ENCODE data around the gene TMEM132D.

Gene TMEM132D

DNA sequence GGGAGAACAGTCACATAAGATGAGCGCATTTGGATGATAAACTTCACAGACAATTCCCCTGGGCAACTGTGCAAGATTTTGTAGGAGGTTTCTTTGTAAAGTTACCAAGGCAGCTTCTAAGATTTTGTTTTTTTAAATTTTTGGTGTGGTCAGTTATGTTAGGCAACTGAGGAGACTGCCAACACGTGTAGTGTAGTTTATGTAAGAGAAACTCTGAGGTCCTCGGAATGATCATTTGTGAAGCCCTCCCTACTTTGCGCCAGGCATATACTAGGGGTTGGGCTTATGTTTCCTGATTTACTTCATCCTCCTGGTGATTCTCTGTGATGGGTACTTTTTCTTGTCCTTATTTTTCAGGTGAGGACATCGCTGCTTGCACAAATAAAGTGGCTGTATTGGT lies 433.6 kb downstream of the TMEM132D start:
- DNase-seq (ENCODE audit: low spot score): no peak
- no peak for FAIRE-seq

GRCh38 chr12:129467726-129468125 lies 436.1 kb downstream of the TMEM132D start:
- DNase-seq (ENCODE audit: low spot score): no peak
- FAIRE-seq: no peak

DNA sequence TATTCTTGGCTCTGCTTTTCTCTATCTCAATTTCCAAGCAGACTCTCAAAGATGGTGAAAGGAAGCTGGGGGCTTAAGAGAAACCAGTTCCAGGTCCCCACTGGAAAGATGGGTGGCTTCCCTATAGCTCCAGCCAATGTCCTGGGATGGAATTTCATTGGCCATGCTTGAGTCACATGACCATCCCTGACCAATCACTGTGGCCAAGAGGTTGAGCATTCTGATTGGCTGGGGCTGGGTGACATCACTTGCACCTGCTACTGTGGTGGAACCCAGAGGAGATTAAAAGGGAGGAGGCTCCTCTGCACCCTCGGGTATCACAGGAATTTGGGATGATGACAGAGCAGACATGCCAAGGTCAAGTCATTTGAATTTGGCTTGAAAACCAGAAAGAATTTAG lies 436.5 kb downstream of the TMEM132D start:
- FAIRE-seq: no peak
- DNase-seq (ENCODE audit: low spot score): no peak

DNA sequence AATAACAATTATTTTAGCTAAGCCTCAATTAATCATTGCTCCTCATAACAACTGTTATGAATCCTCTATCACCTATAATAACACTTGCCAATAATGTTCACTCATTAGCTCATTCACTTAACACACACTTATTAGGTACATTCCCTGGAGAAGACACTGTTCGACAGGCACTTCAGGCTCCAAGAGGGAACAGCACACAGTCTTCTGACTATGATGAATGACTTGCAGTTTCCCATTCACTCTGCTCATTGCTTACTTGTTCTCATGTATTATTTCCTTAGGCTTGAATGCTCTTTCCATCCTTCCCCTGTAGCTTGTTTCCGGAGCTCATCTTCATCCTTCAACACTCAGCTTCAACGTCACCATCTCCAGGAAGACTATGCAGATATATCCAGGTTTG lies 437.3 kb downstream of the TMEM132D start:
- DNase-seq (ENCODE audit: low spot score) (no peak), FAIRE-seq (no peak)

- FAIRE-seq (no peak), DNase-seq (ENCODE audit: low spot score) (no peak)
These were observed 443.9 kb downstream of the TMEM132D start for GRCh38 chr12:129459886-129460285.

GRCh38 chr12:129446696-129447095 lies 457.1 kb downstream of the TMEM132D start:
- no peak for FAIRE-seq
- no peak for DNase-seq (ENCODE audit: low spot score)

- FAIRE-seq (no peak), DNase-seq (ENCODE audit: low spot score) (no peak)
These were observed 463.5 kb downstream of the TMEM132D start for GRCh38 chr12:129440278-129440677.

DNA sequence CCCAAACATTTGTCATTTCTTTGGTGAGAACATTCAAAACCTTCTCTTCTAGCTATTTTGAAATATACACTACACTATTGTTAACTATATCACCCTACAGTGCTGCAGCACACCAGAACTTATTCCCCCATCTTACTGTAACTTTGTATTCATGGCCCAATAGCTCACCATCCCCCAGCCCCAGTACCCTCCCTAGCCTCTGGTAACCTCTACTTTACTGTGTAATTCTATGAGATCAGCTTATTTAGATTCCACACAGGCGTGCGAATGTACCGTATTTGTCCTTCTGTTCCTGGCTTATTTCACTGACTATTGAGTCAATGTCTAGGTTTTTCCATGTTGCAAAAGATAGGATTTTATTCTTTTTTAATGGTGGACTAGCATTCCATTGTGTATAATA lies 469.0 kb downstream of the TMEM132D start:
- FAIRE-seq (no peak), DNase-seq (ENCODE audit: low spot score) (no peak)

- no peak for FAIRE-seq
These were observed 475.4 kb downstream of the TMEM132D start for GRCh38 chr12:129428240-129428936.

DNA sequence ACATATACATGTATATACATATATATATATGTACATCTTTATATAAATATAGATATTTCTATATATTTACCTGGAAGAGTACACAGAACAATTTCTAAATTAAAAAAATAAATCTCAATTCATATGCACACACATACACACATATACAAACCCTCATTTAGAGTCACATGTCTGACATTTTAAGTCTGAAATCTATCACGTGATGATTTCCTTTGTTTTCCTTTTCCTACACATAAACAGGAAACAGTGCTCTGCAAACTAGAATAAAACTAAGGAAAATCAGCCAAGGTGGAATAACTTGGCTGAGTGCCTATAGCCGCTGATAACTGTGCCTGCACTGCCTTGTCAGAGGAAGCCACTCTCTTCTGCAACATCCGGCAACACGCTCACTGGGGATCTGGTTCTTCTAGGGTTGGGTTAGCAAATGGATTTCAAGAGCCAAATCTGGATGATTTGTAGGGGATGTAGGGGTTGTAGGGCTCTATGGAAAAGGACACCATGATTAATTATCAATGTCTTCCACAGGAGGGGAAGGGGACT lies 480.7 kb downstream of the TMEM132D start:
- DNase-seq (ENCODE audit: low spot score) (no peak), FAIRE-seq (no peak)

More at GRCh38 chr12:129428240-129428936, 475.4 kb downstream of the TMEM132D start:
- no peak for DNase-seq (ENCODE audit: low spot score)

DNA sequence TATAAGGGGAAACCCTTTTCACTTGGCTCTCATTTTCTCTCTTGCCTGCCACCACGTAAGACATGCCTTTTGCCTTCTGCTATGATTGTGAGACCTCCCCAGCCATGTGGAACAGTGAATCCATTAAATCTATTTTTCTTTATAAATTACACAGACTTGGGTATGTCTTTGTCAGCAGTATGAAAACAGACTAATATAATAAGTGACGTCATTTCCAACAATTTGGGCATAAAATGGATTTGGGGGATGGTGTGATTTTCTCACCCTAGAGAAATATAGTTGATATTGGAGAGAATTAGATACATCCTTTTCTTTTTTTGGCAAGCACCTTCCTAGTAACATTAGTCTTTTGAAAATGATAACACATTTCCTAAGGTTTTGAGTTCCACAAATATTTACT lies 490.5 kb downstream of the TMEM132D start:
- DNase-seq (ENCODE audit: low spot score): no peak
- no peak for FAIRE-seq

DNA sequence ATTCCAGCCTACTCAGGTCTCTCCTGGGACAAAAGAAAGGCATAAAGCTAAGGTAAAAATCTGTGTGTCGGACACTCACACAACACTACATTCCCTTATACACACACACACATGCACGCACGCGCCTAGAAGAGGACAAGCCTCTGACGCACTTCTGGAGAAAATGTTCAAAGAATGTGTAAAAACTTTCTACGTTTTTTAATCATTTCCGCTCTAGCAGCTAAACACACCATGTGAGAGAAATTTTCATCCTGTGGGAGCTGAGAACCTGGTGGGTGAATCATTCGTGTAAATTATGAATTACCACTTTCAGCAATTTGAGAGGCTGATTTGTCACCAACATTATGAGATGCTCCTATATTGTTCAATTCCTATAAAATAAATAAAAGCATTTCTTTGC lies 494.5 kb downstream of the TMEM132D start:
- DNase-seq (ENCODE audit: low spot score): no peak
- FAIRE-seq: no peak

DNA sequence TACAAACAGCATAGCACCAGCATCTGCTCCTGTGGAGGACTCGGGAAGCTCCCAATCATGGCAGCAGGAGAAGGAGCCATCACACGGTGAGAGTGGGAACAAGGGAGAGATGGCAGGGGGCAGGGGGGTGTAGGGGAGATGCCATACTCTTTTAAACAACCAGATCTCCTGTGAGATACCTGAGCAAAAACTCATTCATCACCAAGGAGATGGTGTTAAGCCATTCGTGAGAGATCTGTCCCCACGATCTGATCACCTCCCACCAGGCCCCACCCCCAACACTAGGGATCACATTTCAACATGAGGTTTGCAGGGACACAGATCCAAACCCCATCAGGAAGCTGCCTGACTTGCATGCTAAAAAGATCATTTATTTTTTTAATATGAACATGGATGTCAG lies 499.3 kb downstream of the TMEM132D start:
- FAIRE-seq (no peak), DNase-seq (ENCODE audit: low spot score) (no peak)

- no peak for DNase-seq (ENCODE audit: low spot score)
- no peak for FAIRE-seq
These were observed 502.3 kb downstream of the TMEM132D start for GRCh38 chr12:129401572-129401971.

DNA sequence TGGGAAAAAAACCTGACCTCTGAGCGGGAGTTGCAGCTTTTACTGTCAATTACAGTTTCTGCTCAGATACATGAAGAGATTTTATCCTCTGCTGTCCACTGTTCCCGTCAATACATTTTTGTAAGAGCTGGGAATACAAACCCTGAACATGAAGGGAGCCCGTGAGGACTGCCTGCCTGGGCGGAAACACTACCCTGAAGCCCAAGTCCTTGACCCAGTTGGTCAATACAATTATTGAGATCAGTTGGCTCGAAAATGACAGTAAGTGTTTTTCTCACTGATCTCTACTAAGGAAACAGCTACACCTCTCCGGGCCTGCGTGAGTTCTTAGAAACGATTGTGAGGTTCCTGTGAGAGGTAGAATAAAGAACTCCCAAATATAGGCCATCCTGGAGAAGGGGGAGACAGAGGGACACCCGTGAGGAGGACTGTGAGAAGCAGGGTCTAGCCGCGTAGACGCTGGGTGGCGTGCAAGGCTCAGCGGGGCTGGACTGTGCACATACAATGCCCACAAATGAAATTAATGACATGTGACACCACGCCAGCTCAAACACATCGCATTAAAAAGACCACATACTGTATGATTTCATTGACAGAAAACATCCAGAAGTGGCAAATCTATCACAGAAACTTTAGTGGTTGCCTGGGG lies 509.5 kb downstream of the TMEM132D start:
- no peak for DNase-seq (ENCODE audit: low spot score)
- no peak for FAIRE-seq

GRCh38 chr12:129393357-129393937 lies 510.4 kb downstream of the TMEM132D start:
- no peak for FAIRE-seq

DNA sequence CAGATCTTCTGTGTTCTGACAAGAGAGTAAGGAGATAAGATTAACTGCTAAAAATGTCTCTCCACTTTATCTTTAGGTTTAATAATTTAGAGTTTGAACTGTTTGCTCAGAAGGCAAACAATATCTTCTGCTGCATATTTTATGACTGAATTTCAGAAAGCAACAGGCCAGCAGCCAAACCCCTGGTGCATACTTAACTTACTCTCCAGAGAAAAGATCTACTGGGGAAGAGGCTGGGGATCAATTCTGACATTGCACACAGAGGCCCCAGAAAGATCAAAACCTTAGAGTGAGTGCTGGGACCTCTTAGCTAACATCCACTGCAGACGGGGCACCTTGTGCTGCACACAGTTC lies 518.2 kb downstream of the TMEM132D start:
- no peak for FAIRE-seq

More at GRCh38 chr12:129393357-129393937, 510.4 kb downstream of the TMEM132D start:
- no peak for DNase-seq (ENCODE audit: low spot score)

DNA sequence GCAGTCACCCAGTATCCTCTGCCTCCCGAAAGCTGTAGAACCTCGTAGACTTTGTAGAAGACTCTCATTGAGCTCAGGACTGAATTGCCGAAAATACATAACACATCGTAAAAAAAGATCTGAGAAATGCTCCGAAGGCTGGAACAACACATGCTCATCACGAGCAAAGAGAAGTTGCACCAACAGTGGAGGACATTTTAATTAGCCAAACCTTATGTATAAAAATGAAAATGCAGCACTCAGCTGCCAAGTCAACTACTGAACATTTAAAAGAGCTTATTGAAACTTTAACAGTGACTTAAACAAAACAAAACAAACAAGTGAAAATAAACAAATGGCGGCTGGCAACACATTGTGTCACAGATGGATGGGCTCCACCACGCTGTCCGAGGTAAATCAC lies 519.9 kb downstream of the TMEM132D start:
- DNase-seq (ENCODE audit: low spot score): no peak
- FAIRE-seq: no peak

More for the DNA sequence above, 518.2 kb downstream of the TMEM132D start:
- DNase-seq (ENCODE audit: low spot score): no peak

DNA sequence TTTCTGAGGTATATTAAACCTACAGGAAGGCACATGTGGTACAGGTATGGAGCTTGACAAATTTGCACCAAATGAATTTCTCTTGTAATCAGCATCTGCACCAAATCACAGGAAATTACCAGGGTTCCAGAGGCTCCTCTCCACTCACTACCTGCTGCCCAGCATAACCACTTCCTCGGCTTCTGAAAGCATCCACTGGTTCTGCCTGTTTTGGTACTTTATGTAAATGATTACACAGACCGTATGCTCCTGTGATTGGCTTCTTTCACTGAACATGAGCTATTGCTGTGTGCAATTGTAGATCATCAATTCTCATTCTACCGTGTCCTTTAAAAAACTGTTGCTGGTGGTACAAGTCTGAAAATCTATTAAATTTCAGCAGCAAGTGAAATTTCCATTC lies 522.1 kb downstream of the TMEM132D start:
- DNase-seq (ENCODE audit: low spot score) (no peak), FAIRE-seq (no peak)

- FAIRE-seq: no peak
These were observed 524.6 kb downstream of the TMEM132D start for GRCh38 chr12:129379076-129379804.

GRCh38 chr12:129378496-129378895 lies 525.3 kb downstream of the TMEM132D start:
- no peak for DNase-seq (ENCODE audit: low spot score)

More at GRCh38 chr12:129379076-129379804, 524.6 kb downstream of the TMEM132D start:
- DNase-seq (ENCODE audit: low spot score): no peak

GRCh38 chr12:129373746-129374145 lies 530.1 kb downstream of the TMEM132D start:
- no peak for FAIRE-seq
- no peak for DNase-seq (ENCODE audit: low spot score)

More at GRCh38 chr12:129378496-129378895, 525.3 kb downstream of the TMEM132D start:
- no peak for FAIRE-seq

Measured in urothelium cell line (cell line).